Motor neuron (in vitro differentiated cells): ENCODE measurements around the gene KBTBD8. TPM values are rescaled to one million over a fixed set of nuclear protein-coding genes. Genes with fewer than 3 reads are reported as not detected.

Experiments used
- ATAC-seq, 8 experiments: fragments of 200-7000 bp; cut with Tn5 transposase; replicated peaks in 6 of 8; 2 replicates each; pipeline ENCODE4 v1.8.0; 2021; ENCODE audit warnings: mild to moderate bottlenecking in 8 of 8, moderate library complexity in 8 of 8
- H3K27ac ChIP-seq, 2 donors: fragments of 250-450 bp; sonication (Bioruptor Pico); 2 replicates each; pipeline ENCODE4 v1.9.0; 2021; ENCODE audit warnings: antibody characterized with exemption in 2 of 2, mild to moderate bottlenecking in 2 of 2, moderate library complexity in 1 of 2
- H3K4me1 ChIP-seq, 2 donors: fragments of 250-450 bp; sonication (Bioruptor Pico); replicated peaks in 1 of 2; 2 replicates each; pipeline ENCODE4 v1.6.1; 2021; ENCODE audit warnings: antibody characterized with exemption in 2 of 2, mild to moderate bottlenecking in 2 of 2, moderate library complexity in 1 of 2
- H3K4me3 ChIP-seq, 5 donors: fragments of 250-450 bp; sonication (Bioruptor Pico); 2 replicates each; pipeline ENCODE4 v1.9.0; 2021; ENCODE audit warnings: antibody characterized with exemption in 5 of 5, mild to moderate bottlenecking in 5 of 5, moderate library complexity in 4 of 5
- WGBS, 10 experiments: fragments of 450-650 bp; shearing (Covaris generic); methylation state at CpG; one replicate each; pipeline ENCODE4 v1.0.0; 2022; 5-methylcytosine and 5-hydroxymethylcytosine counted together
- in situ Hi-C, 9 experiments: fragments of 400-800 bp; cut with MboI; loops; one replicate each; pipeline ENCODE4 v1.15.0; 2021; ENCODE audit warnings: low sequenced_read_pairs in 9 of 9, low pct_unique_long_range_greater_than_20kb in 2 of 9; ENCODE audit not compliant: unreplicated experiment in 9 of 9
- total RNA-seq, 8 experiments: library from RNA; unstranded; fragments of 300-600 nt; gene quantifications; 2 replicates each; pipeline versions ENCODE4 v1.2.3 to v1.2.4, GENCODE V29; 2022

KBTBD8 gene
- total RNA-seq, 8 experiments from 2014 or later: 5.0 to 32.8 (median 8.2) TPM

- WGBS, 10 experiments: 24 to 100% (median 83%) methylated on average over 1 to 2 of the region's 2 CpGs; no CpG with 5 or more reads in 4 of the 10 experiments
- in situ Hi-C loops: no loop called here
- ATAC-seq: no peak
- H3K27ac ChIP-seq: no peak overlapping the region
- no peak overlapping the region for H3K4me3 ChIP-seq
- H3K4me1 ChIP-seq: no peaks in the 10 kb centered on the region
Measured at GRCh38 chr3:67059443-67059842, 61.3 kb downstream of the KBTBD8 start.
